NB4 (cell line): Measurements from ENCODE around the gene STIM2.

ENCODE experiments used
- CTCF ChIP-seq: IDR thresholded peaks from one replicate; pipeline ENCODE4 v1.5.1; 2012; ENCODE audit warnings: low read depth, low read length
- POLR2A ChIP-seq: IDR thresholded peaks from 2 replicates; pipeline ENCODE4 v1.6.1; 2011; ENCODE audit warnings: mild to moderate bottlenecking; ENCODE audit not compliant: insufficient read length; ENCODE audit errors: extremely low read depth

- TF ChIP-seq CTCF (no peak), POLR2A (no peak)
Measured at GRCh38 chr4:26991057-26991456, 130.4 kb downstream of the STIM2 start.
